DMS79 (cell line): Measurements from ENCODE around the gene FHIP1A.
"Not testable (repeated sequence)": the region's sequence is repeated elsewhere in the genome, so short reads cannot be mapped to it uniquely, and the experiment has no call there.

Source experiments
- DNase-seq: peaks from one replicate; lab custom pipeline; 2025; lab: John Stamatoyannopoulos, UW

FHIP1A gene

DNA sequence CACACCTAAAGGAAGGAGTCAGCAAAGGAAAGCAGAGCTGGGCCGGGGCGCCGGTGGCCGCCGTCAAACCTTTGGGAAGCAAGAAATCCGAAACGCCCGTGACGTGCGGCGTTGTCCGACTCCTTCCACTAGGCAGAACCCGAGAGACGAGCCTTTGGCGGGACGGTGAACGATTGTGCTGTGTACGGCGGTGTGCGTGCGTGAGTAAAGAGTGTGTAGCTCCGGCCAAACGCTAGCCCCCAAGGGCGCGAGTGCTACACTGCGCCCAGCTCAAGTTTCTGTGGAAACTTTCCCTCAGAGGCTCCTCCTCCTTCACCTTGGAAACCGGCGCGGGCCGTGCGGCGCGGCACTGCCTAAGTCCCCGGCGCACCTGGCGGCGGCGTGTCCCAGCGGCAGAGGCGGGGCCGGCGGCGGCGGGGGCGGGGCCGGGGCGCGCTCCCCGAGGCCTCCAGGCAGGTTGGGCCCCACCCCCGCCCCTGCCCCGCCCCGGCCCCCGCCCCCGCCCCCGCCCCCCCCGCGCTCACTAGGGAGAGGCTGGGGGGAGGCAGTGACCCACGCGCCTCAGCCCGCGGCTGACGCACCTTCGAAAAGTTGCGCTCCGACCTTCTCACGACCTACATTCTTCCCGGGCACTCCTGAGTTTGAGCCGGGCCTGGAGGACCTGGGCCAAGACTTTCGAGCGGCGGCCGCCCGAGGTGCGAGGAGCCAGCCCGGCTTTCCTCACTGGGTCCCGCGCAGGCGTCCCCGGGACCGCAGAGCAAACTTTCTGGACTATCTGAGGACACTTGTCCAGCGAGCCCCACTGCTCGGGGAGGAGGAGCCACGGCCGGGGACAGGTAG is at the start of gene FHIP1A:
TSS of gene FHIP1A (plus strand) at position 547 of the 840 bp plus-strand sequence. CDS start 157,084 bp downstream, outside the sequence.
- peak; percentile 22 for DNase-seq

- DNase-seq = no peak
Measured at GRCh38 chr4:151359576-151359975, 49.4 kb upstream of the FHIP1A start.

DNA sequence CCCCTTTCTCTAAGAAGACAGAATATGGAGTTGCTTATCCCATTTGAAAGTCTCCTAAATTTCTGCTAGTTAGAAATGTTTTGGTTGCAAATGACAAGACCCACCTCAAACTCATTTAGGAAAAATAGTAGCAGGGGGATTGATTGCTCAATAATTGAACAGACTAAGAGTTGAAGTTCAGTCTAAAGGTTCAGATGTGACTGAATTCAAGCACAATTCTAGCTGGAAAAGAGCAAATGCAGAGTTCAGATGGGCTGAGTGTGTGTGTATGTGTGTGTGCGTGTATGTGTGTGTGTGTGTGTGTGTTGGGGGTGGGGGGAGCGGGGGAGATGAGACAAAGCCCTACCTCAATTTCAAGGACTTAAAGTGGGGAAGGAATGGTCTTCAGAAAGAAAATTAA is 47.9 kb upstream of the FHIP1A start:
- no peak for DNase-seq

DNA sequence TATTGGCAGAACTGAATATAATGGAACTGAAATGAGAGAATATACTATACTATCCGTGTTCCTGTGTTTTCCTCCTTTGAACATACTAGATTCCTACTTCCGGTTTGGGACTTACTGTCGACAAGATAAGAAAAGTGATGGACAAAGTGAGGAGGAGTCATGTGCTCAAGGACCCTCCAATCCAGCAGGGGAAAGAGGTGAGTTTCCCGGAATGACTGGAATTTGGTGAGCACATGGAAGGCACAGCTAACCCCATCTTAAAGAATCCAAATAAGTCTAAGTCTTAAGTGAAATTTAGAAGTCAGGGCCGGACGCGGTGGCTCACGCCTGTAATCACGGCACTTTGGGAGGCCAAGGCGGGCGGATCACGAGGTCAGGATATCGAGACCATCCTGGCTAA is 47.0 kb upstream of the FHIP1A start:
- no peak for DNase-seq

- peak; percentile 0 for DNase-seq
Measured at GRCh38 chr4:151362404-151363164, 46.4 kb upstream of the FHIP1A start.

DNA sequence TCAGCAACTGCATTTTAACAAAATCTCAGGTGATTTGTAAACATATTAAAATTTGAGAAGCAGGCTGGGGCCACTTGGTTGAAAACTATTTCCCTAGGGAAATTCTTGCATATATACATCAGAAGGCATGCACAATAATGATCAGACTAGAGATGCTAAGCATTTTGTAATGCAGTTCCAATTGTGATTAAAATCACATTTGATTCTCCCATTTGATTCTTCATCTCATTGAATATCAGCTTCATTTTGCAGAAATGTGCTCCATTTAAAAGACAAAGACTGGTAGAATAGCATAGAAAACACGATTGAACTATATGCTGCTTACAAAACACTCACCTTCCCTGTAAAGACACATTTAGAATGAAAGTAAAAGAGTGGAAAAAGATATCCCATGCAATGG is 32.4 kb upstream of the FHIP1A start:
- DNase-seq = no peak

GRCh38 chr4:151389311-151389710 is 19.7 kb upstream of the FHIP1A start:
- DNase-seq = no peak

GRCh38 chr4:151389799-151390198 is 19.2 kb upstream of the FHIP1A start:
- not testable (repeated sequence) for DNase-seq

GRCh38 chr4:151395873-151396272 is 13.1 kb upstream of the FHIP1A start:
- no peak for DNase-seq

DNA sequence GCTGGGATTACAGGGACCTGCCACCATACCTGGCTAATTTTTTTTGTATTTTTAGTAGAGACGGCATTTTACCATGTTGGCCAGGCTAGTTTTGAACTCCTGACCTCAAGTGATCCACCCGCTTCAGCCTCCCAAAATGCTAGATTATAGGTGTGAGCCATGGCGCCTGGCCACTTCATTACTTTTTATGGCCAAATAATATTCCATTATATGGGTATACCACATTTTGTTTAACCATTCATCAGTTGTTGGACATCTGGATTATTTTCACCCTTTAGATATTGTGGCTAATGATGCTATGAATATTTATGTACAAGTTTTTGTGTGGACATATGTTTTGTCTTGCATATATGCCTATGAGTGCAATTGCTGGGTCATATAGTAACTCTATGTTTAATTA is 8.6 kb upstream of the FHIP1A start:
- no peak for DNase-seq

GRCh38 chr4:151401739-151402138 is 7.2 kb upstream of the FHIP1A start:
- no peak for DNase-seq

DNA sequence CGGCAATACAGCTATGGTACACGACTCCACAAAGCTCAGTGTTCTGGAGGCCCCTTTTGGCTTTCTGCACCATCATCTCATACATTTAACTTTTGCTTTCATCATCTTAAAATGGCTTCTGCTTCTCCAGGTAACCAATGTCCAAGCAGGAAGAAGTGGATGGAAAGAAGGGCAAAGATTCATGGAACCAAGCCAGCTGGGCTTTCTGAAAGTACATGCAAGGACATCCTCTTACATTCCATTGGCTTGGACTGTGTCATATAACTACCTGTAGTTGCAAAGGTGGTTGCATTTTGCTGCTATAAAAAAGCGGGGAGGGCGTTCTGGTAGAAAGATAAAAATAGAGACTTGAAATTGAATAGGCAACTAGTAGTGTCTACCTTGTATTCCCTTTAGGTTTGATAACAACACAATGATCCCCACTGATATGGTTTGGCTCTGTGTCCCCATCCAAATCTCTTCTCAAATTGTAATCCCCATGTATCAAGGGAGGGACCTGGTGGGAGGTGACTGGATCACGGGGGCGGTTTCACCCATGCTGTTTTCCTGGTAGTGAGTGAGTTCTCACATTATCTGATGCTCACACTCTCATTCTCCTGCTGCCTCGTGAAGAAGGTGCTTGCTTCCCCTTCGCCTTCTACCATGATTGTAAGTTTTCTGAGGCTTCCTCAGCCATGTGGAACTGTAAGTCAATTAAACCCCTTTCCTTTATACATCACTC is 6.7 kb upstream of the FHIP1A start:
- DNase-seq = no peak

DNA sequence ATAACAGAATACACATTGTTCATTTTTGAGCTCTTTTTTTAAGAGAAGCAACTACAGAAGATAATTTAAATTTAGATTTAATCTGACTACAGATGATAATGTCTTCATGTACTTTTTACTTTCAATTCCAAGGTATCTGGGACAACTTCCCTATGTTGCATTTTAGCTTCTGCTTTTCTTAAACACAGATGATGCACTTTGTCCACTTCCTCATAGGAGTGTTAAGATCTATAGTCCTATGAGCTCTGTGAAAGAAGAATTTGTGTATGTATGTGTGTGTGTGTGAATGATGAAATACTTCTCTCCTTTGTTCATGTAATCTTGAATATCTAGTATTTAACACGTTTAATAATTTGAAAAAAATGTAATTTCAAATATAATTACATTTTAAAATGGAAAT is 5.3 kb upstream of the FHIP1A start:
- no peak for DNase-seq

DNA sequence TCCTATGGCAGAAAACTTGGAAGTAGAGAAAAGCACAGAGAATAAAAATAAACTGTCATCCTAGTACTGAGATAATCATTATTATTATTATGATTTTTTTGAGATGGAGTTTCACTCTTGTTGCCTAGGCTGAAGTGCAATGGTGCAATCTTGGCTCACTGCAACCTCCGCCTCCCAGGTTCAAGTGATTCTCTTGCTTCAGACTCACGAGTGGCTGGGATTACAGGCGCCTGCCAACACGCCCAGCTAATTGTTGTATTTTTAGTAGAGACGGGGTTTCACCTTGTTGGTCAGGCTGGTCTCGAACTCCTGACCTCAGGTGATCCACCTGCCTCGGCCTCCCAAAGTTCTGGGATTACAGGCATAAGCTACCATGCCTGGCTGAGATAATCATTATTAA is 4.2 kb upstream of the FHIP1A start:
- not testable (repeated sequence) for DNase-seq

- DNase-seq = no peak
Measured at GRCh38 chr4:151407018-151407417, 2.0 kb upstream of the FHIP1A start.

DNA sequence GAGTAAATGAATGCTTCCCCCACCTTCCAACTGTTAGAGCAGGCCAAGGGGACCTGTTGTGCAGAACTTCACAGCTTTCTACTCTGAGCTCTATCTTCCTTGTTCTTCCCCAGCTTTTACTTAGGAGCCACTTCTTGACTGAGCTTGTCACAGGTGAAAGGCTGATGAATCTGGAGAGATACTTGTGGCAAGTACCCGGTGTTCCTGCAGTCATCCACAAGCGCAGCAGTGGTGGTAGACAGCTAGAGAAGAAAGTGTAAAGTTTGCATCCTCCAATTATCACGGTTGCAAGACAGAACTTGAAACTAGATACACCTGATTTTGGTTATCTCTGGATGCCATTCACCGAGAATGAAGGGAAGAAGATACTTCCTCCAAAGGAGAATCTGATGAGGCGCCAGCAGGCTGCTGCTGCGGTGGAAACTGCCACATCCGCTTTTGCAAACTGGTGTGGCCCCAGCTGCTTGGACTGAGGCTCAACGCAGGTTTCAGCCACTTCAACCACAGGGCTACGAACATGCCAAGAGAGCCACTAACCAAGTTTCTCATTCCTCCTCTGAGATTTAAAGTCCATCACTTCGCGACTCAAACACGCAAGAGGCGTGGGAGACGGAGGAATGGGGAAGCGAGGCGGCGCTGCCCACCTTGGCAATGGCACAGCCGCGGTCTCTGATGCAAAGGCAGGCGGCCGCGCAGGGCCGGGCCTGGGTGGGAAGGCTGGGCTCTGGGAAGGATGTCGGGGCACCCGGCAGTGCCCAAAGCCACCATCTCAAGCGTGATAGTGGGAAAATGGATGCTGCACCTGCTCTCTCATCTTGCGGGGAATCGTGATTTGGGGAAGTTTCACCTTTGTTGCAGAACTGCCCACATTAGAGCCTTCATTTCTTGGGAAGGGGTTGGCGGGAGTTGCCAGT is 1.3 kb upstream of the FHIP1A start:
- DNase-seq = no peak

- DNase-seq = no peak
Measured at GRCh38 chr4:151408380-151408629, 671 bp upstream of the FHIP1A start.

DNA sequence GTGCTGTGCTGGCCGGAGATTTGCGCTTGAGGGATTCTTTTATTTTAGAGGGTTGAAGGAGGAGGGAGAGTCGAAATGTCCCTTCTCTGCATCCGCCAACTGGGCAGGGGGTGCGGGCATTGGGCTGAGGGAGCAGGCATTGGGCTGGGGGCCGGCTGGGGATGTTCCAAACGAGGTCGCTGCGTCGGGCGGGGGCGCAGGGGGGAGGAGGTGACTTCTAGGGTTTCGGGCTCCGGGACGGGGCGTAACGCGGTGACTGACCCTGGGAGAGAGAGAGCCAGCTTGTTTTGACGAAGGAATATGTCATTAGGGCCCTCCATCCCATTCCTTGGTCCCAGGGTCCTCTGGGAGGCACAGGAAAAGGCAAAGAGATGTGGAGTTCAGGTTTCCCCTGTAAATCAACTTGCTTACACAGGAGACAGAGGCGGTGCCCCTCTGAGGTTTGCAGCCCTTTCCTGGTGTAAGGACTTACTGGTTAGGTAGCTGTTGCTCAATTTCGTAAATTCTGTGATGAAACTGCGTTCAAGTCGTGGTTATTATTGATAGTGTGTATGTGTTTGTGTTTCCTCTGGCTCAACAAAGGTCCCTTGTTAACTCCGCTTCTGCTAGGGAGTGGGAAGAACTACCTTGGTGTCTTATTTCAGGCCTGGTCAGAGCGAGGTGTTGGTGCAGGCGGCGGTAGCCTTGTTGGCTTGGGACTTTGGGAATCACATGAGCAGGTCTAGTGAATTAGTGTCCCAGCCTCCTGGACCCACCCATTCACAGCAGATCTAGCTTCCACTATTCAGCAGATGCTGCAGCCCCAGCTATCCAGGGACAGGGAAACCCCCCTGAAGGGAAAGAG is 716 bp downstream of the FHIP1A start:
- DNase-seq = no peak

- DNase-seq = no peak
Measured at GRCh38 chr4:151415978-151416377, 7.0 kb downstream of the FHIP1A start.

- DNase-seq = no peak
Measured at GRCh38 chr4:151417164-151417571, 8.2 kb downstream of the FHIP1A start.
